H1 (cell line): ENCODE results near the gene DDX49.
A peak's percentile ranks its signal among the peaks of the same experiment; 100 is the strongest.

Experiments
- CHD2 ChIP-seq: IDR thresholded peaks from 2 replicates; pipeline ENCODE4 v1.6.1; 2012; ENCODE audit warnings: low read length, improper control_type of control experiment
- EGR1 ChIP-seq: IDR thresholded peaks from 2 replicates; pipeline ENCODE4 v1.6.1; 2011; ENCODE audit warnings: low read depth, low read length, borderline replicate concordance
- POLR2A ChIP-seq, 2 experiments: IDR thresholded peaks; 1 replicate in 1 of 2; 2 replicates in 1 of 2; pipeline ENCODE4 v1.6.1; 2011; ENCODE audit warnings: low read depth in 2 of 2, low read length in 2 of 2, mild to moderate bottlenecking in 2 of 2; ENCODE audit errors: control extremely low read depth in 1 of 2
- POLR2AphosphoS5 ChIP-seq: IDR thresholded peaks from 2 replicates; pipeline ENCODE4 v1.6.1; 2011; ENCODE audit warnings: low read depth, low read length
- POU5F1 ChIP-seq: IDR thresholded peaks from 2 replicates; pipeline ENCODE4 v1.6.1; 2011; ENCODE audit warnings: low read depth, mild to moderate bottlenecking, low read length, moderate library complexity
- SIN3A ChIP-seq, 2 experiments: IDR thresholded peaks in 1 of 2; conservative IDR thresholded peaks in 1 of 2; 2 replicates each; pipeline ENCODE4 v1.6.1; 2011 to 2012; ENCODE audit warnings: low read length in 2 of 2, improper control_type of control experiment in 1 of 2, low read depth in 1 of 2, mild to moderate bottlenecking in 1 of 2
- TEAD4 ChIP-seq: IDR thresholded peaks from 2 replicates; pipeline ENCODE4 v1.6.1; 2012; ENCODE audit warnings: low read depth, low read length, inconsistent platforms, mixed read lengths
- YY1 ChIP-seq: IDR thresholded peaks from 2 replicates; pipeline ENCODE4 v1.6.1; 2011; ENCODE audit warnings: low read depth, mild to moderate bottlenecking, low read length
- ZNF274 ChIP-seq: IDR thresholded peaks from 2 replicates; pipeline ENCODE4 v1.7.0; 2012; ENCODE audit warnings: low read length, borderline replicate concordance; ENCODE audit errors: extremely low read depth
- TF ChIP-seq, protein P1 (sequence below), 3 experiments: IDR thresholded peaks; 1 replicate in 2 of 3; 2 replicates in 1 of 3; pipeline versions ENCODE4 v1.5.1 to v1.6.1; 2011; ENCODE audit warnings: low read length in 3 of 3, mild to moderate bottlenecking in 3 of 3, inconsistent platforms in 2 of 3, low read depth in 1 of 3, moderate library complexity in 1 of 3; ENCODE audit not compliant: insufficient read depth in 1 of 3; ENCODE audit errors: control extremely low read depth in 1 of 3
- TF ChIP-seq, protein P2 (sequence below): IDR thresholded peaks from 2 replicates; pipeline ENCODE4 v1.6.1; 2012; ENCODE audit warnings: inconsistent platforms

DNA sequence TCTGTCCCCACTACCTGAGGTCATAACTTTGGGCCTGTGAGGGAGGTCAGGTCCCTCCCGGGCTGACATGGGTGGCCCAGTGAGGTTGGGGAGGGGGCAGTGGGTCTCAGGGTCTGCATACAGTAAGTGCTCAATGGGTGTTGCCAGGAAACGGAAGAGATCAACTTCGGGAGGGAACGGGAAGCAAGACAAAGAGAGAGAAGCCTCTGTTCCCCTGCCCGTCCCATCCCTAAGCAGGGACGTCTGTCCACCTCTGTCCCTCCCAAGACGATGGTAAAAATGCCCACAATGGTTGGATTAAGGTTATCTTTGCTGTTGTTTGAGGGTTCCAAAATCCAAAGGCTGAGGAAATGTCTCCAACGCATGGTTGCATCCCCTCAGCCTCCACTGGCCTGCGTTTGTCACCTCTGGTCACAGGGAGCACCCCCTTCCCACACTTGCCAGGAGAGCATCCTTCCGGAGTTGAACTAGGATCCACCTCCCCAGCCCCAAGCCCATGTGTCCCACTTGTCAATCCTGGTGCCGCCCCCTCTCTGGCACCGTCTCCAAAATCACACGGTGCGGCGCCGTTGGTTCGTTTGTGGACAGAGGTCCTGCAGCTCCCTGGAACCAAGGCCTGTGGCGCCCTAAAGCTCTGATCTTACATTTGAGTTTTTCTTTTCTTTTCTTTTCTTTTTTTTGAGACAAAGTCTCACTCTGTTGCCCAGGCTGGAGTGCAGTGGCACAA, 22.3 kb downstream of the DDX49 start:
- TF ChIP-seq, protein P1, sequence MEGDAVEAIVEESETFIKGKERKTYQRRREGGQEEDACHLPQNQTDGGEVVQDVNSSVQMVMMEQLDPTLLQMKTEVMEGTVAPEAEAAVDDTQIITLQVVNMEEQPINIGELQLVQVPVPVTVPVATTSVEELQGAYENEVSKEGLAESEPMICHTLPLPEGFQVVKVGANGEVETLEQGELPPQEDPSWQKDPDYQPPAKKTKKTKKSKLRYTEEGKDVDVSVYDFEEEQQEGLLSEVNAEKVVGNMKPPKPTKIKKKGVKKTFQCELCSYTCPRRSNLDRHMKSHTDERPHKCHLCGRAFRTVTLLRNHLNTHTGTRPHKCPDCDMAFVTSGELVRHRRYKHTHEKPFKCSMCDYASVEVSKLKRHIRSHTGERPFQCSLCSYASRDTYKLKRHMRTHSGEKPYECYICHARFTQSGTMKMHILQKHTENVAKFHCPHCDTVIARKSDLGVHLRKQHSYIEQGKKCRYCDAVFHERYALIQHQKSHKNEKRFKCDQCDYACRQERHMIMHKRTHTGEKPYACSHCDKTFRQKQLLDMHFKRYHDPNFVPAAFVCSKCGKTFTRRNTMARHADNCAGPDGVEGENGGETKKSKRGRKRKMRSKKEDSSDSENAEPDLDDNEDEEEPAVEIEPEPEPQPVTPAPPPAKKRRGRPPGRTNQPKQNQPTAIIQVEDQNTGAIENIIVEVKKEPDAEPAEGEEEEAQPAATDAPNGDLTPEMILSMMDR (IDR thresholded peaks at IDR 0.05; ENCODE audit: control extremely low read depth in 1 of 3, insufficient read depth in 1 of 3, low read depth in 1 of 3, low read length in 3 of 3) = no peak
- TF ChIP-seq, protein P2, sequence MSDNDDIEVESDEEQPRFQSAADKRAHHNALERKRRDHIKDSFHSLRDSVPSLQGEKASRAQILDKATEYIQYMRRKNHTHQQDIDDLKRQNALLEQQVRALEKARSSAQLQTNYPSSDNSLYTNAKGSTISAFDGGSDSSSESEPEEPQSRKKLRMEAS = no peak
- TF ChIP-seq CHD2 (no peak), SIN3A (conservative IDR thresholded peaks at IDR 0.05 in 1 of 2, IDR thresholded peaks at IDR 0.05 in 1 of 2; ENCODE audit: low read depth in 1 of 2, low read length in 2 of 2) (0 out of 4 replicates have a peak, but pooled peaks of 1 of the 2 experiments have one; percentile 11), POLR2A (IDR thresholded peaks at IDR 0.05; ENCODE audit: control extremely low read depth in 1 of 2, low read depth in 2 of 2, low read length in 2 of 2) (no peak), ZNF274 (no peak), EGR1 (no peak), TEAD4 (no peak), YY1 (no peak), POLR2AphosphoS5 (no peak), POU5F1 (no peak)
